ENCODE measurements around the gene NACC1.

DNA sequence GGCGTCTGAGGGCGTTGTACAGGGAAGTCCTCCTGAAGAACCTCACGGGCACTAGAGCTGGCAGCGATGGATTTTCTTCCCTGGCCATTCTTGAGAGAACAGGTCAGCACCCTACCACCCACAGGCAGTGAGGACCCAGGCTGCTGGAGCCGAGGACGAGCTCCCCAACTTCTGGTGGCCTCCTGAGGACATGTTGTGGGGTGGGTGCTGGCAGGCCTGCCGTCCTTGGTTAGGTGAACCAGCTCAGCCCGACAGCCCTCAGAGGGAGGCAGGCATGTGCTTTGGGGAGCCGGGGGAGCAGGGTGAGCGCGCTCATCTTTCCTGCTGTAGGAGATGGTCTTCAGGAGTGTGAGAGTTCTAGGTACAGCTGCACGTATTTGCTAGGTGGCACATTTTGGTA lies 30.8 kb upstream of the NACC1 start:
- TF ChIP-seq POLR2AphosphoS5 (IDR thresholded peaks at IDR 0.05; ENCODE audit: insufficient read depth in 1 of 2, low read depth in 1 of 2) (no peak), POLR2A (IDR thresholded peaks at IDR 0.05) (no peak)
- TF ChIP-seq, protein P1, sequence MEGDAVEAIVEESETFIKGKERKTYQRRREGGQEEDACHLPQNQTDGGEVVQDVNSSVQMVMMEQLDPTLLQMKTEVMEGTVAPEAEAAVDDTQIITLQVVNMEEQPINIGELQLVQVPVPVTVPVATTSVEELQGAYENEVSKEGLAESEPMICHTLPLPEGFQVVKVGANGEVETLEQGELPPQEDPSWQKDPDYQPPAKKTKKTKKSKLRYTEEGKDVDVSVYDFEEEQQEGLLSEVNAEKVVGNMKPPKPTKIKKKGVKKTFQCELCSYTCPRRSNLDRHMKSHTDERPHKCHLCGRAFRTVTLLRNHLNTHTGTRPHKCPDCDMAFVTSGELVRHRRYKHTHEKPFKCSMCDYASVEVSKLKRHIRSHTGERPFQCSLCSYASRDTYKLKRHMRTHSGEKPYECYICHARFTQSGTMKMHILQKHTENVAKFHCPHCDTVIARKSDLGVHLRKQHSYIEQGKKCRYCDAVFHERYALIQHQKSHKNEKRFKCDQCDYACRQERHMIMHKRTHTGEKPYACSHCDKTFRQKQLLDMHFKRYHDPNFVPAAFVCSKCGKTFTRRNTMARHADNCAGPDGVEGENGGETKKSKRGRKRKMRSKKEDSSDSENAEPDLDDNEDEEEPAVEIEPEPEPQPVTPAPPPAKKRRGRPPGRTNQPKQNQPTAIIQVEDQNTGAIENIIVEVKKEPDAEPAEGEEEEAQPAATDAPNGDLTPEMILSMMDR (IDR thresholded peaks at IDR 0.05): no peak

Measured in vagina (tissue), 2 donors.